AG10803 (cell line): ENCODE results near the gene MMEL1.
A peak's percentile ranks its signal among the peaks of the same experiment; 100 is the strongest.

Experiments
- DNase-seq: peaks from one replicate; pipeline ENCODE4 v3.0.0; 2010; ENCODE audit warnings: low read depth
- H3K4me3 ChIP-seq: 2 replicates; pipeline ENCODE4 v1.5.1; 2011; ENCODE audit warnings: mild to moderate bottlenecking, low read length, control low read depth
- TF ChIP-seq, protein P1 (sequence below): conservative IDR thresholded peaks from 2 replicates; pipeline ENCODE4 v1.5.1; 2011; ENCODE audit warnings: mild to moderate bottlenecking, low read length, control low read depth, inconsistent platforms

Gene MMEL1

GRCh38 chr1:2642560-2643413, 10.0 kb upstream of the MMEL1 start:
- H3K4me3 ChIP-seq, result peak overlapping the region; percentile 76
- DNase-seq, result peak; percentile 83
- TF ChIP-seq, protein P1, sequence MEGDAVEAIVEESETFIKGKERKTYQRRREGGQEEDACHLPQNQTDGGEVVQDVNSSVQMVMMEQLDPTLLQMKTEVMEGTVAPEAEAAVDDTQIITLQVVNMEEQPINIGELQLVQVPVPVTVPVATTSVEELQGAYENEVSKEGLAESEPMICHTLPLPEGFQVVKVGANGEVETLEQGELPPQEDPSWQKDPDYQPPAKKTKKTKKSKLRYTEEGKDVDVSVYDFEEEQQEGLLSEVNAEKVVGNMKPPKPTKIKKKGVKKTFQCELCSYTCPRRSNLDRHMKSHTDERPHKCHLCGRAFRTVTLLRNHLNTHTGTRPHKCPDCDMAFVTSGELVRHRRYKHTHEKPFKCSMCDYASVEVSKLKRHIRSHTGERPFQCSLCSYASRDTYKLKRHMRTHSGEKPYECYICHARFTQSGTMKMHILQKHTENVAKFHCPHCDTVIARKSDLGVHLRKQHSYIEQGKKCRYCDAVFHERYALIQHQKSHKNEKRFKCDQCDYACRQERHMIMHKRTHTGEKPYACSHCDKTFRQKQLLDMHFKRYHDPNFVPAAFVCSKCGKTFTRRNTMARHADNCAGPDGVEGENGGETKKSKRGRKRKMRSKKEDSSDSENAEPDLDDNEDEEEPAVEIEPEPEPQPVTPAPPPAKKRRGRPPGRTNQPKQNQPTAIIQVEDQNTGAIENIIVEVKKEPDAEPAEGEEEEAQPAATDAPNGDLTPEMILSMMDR, result no peak; the same call in 1 of the 2 replicates

DNA sequence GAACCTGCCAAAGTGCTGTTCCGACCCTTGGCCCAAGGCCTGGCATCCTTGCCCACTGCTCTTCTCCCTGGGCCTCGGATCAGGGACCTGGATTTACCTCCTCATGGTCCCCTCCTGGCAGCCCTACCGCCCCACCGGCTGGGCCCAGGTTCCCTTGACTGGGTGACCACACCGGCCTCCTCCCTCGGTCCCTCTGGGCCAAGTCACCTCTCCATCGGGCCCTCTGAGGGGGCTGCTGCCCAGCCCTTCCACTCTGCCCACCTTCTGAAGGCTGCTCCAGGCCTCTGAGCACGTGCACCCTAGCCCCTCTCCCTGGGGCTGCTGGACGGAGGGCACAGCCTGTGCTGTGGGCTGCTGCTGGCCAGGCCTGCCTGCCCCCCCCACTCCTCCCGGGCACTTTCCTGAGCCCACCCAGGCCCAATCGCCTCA, 9.3 kb upstream of the MMEL1 start:
- peak overlapping the region; percentile 76 for H3K4me3 ChIP-seq
- DNase-seq, result no peak
- TF ChIP-seq, protein P1, result no peak

GRCh38 chr1:2641381-2642130, 8.7 kb upstream of the MMEL1 start:
- TF ChIP-seq, protein P1, result no peak
- H3K4me3 ChIP-seq, result peak overlapping the region; percentile 76
- no peak for DNase-seq

- no peak overlapping the region for H3K4me3 ChIP-seq
- TF ChIP-seq, protein P1, result no peak
- DNase-seq, result no peak
These were observed 7.8 kb upstream of the MMEL1 start for GRCh38 chr1:2640626-2641025.

DNA sequence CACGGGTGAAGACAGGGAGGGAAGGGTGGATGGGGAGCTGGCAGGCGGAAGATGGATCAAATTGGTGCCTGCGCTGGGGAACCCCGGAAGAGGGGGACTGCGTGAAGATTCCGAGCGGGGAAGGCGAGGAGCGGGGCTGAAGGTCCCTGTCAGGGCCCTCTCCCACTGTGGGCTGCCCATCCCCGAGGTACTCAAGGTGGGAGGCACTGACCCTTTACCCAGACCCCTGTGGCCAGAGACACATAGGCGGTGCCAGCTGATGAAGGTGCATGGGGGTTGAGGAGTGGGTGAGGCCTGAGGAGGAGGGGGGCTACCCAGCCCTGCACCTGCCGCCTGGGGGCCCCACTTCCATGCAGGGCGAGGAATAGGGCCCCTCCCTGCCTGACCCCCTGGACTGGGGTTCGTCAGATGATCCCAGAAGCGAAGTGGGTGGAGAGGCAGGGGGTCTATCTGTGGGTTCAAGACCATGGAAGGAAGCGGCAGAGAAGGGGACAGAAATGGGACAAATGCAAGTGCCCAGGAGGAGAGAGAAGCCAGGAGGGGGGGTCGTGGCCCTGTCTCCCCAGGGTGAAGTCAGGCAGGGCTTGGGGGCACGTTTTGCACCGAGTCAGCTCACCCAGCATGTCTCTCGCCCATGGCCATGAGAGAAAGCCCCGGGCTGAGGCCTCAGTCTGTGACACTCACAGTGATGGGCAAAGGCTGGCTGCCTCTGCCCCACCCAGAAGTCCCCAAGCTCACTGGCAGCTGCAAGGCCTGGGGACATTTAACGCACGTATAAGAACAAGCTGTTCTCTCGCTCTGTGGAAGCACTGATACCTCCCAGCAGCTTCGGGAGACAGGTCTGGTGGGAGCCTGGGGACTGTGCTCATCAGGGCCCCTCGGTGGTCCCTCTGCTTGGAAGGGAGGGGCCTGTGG, 7.0 kb upstream of the MMEL1 start:
- no peak for DNase-seq
- H3K4me3 ChIP-seq, result no peak overlapping the region

DNA sequence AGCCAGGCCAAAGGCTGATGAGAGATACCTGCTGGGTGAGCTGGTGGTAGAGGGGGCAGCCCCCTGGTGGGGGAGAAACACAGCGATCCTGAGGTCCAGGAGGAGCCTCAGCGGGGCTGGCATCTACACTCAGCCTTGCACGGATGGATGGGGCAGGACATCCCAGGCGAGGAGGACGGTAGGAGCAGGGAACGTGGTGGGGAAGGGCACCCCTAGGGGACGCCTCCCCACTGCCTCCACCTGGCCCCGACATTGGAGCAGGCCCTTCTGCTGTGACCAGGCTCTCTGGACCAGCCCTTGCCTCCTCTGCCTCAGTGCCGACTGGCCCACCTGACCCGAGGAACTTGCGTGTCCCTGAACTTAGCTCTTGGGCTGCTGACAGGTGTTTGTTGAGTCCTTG, 6.4 kb upstream of the MMEL1 start:
- DNase-seq, result no peak
- TF ChIP-seq, protein P1, result no peak
- no peak overlapping the region for H3K4me3 ChIP-seq

More for the DNA sequence above, 7.0 kb upstream of the MMEL1 start:
- TF ChIP-seq, protein P1, result no peak
